Prostate gland (tissue), 2 donors: Measurements from ENCODE around the gene ATL1.

Source experiments
- CTCF ChIP-seq, 4 experiments: fragments of 200-600 bp in 2 of 4; fragments of 450-650 bp in 2 of 4; sonication (generic) in 2 of 4; IDR thresholded peaks; 1 replicate in 3 of 4; 2 replicates in 1 of 4; pipeline ENCODE4 v1.5.1; 2016 to 2019; ENCODE audit warnings: antibody characterized with exemption in 4 of 4, mild to moderate bottlenecking in 2 of 4, moderate library complexity in 2 of 4
- POLR2A ChIP-seq: fragments of 450-650 bp; IDR thresholded peaks from one replicate; pipeline ENCODE4 v1.6.1; 2016; ENCODE audit warnings: antibody characterized with exemption, mild to moderate bottlenecking
- POLR2AphosphoS5 ChIP-seq: sonication (generic); formaldehyde crosslinking; IDR thresholded peaks from one replicate; pipeline ENCODE4 v1.6.1; 2017; ENCODE audit warnings: antibody characterized with exemption

GRCh38 chr14:50530358-50530757 lies 29.6 kb upstream of the ATL1 start:
- TF ChIP-seq CTCF (IDR thresholded peaks at IDR 0.05) (no peak), POLR2A (no peak), POLR2AphosphoS5 (no peak)
